ENCODE results near the gene OR5M11.
"Not testable (repeated sequence)": the region's sequence is repeated elsewhere in the genome, so short reads cannot be mapped to it uniquely, and the experiment has no call there.

OR5M11 gene

DNA sequence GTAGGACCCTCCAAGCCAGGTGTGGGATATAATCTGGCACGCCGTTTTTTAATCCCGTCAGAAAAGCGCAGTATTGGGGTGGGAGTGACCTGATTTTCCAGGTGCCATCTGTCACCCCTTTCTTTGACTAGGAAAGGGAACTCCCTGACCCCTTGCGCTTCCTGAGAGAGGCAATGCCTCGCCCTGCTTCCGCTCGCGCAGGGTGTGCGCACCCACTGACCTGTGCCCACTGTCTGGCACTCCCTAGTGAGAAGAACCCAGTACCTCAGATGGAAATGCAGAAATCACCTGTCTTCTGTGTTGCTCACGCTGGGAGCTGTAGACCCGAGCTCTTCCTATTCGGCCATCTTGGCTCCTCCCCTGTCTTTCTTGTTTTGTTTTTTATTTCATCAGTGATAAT is 11.6 kb upstream of the OR5M11 start:
- not testable (repeated sequence) for H4K91ac ChIP-seq (ENCODE audit: low read depth, low read length, poor library complexity); H3K9ac ChIP-seq (ENCODE audit: low read depth, low read length, poor library complexity); H3K9me3 ChIP-seq (replicated peaks in 1 of 2; ENCODE audit: control insufficient read depth in 2 of 2, insufficient read depth in 1 of 2, low read depth in 1 of 2, low read length in 2 of 2); H2AK5ac ChIP-seq (ENCODE audit: low read depth, low read length); H3K27me3 ChIP-seq (ENCODE audit: control insufficient read depth in 3 of 3, insufficient read depth in 3 of 3, low read depth in 1 of 3, low read length in 3 of 3); H2BK120ac ChIP-seq (ENCODE audit: low read depth, low read length); H3K36me3 ChIP-seq (replicated peaks in 1 of 2; ENCODE audit: control insufficient read depth in 2 of 2, insufficient read depth in 2 of 2, low read length in 2 of 2); H3K23ac ChIP-seq (ENCODE audit: low read depth, low read length, poor library complexity); H2BK15ac ChIP-seq (ENCODE audit: low read length); H2AFZ ChIP-seq (ENCODE audit: low read length); H3K4ac ChIP-seq (ENCODE audit: low read length); H3K4me3 ChIP-seq (ENCODE audit: low read length in 2 of 2); DNase-seq (ENCODE audit: low spot score); H3K79me1 ChIP-seq (ENCODE audit: low read depth, low read length); H2BK5ac ChIP-seq (ENCODE audit: low read length); H4K8ac ChIP-seq (ENCODE audit: low read depth, low read length); H3K14ac ChIP-seq (ENCODE audit: low read length); H3K4me2 ChIP-seq (ENCODE audit: insufficient read depth, low read length, poor library complexity, severe bottlenecking); H3K27ac ChIP-seq (replicated peaks; ENCODE audit: low read length); H3K18ac ChIP-seq (ENCODE audit: low read length); H3K4me1 ChIP-seq (ENCODE audit: control insufficient read depth in 2 of 2, insufficient read depth in 1 of 2, low read depth in 1 of 2, low read length in 2 of 2)
- no CpG with 5 or more reads among the region's 13 CpGs for WGBS, 2 donors (ENCODE audit: extremely low coverage in 2 of 2, insufficient read length in 2 of 2, insufficient replicate concordance in 1 of 2)
- H2BK12ac ChIP-seq (ENCODE audit: low read length), result peak overlapping the region; percentile 3

GRCh38 chr11:56545531-56545930 is 2.5 kb upstream of the OR5M11 start:
- Histone ChIP-seq H2BK12ac (ENCODE audit: low read length) (no peak overlapping the region), H3K4me1 (ENCODE audit: control insufficient read depth in 2 of 2, insufficient read depth in 1 of 2, low read depth in 1 of 2, low read length in 2 of 2) (no peaks in the 10 kb centered on the region), H3K18ac (ENCODE audit: low read length) (no peak overlapping the region), H4K91ac (ENCODE audit: low read depth, low read length, poor library complexity) (no peak overlapping the region), H3K27me3 (ENCODE audit: control insufficient read depth in 3 of 3, insufficient read depth in 3 of 3, low read depth in 1 of 3, low read length in 3 of 3) (no peaks in the 10 kb centered on the region), H2BK120ac (ENCODE audit: low read depth, low read length) (no peak overlapping the region), H3K36me3 (replicated peaks in 1 of 2; ENCODE audit: control insufficient read depth in 2 of 2, insufficient read depth in 2 of 2, low read length in 2 of 2) (no peaks in the 10 kb centered on the region), H3K23ac (ENCODE audit: low read depth, low read length, poor library complexity) (no peak overlapping the region), H3K27ac (replicated peaks; ENCODE audit: low read length) (no peak overlapping the region), H3K4ac (ENCODE audit: low read length) (no peak overlapping the region), H2AK5ac (ENCODE audit: low read depth, low read length) (no peak overlapping the region), H2BK5ac (ENCODE audit: low read length) (no peak overlapping the region), H3K4me2 (ENCODE audit: insufficient read depth, low read length, poor library complexity, severe bottlenecking) (no peak overlapping the region), H3K79me1 (ENCODE audit: low read depth, low read length) (no peaks in the 10 kb centered on the region), H3K9me3 (replicated peaks in 1 of 2; ENCODE audit: control insufficient read depth in 2 of 2, insufficient read depth in 1 of 2, low read depth in 1 of 2, low read length in 2 of 2) (no peaks in the 10 kb centered on the region), H2AFZ (ENCODE audit: low read length) (no peak overlapping the region), H3K4me3 (ENCODE audit: low read length in 2 of 2) (no peak overlapping the region), H3K14ac (ENCODE audit: low read length) (no peak overlapping the region), H2BK15ac (ENCODE audit: low read length) (no peak overlapping the region), H4K8ac (ENCODE audit: low read depth, low read length) (no peak overlapping the region), H3K9ac (ENCODE audit: low read depth, low read length, poor library complexity) (no peak overlapping the region)
- DNase-seq (ENCODE audit: low spot score), result no peak
- WGBS, 2 donors (ENCODE audit: extremely low coverage in 2 of 2, insufficient read length in 2 of 2, insufficient replicate concordance in 1 of 2), result no CpG with 5 or more reads among the region's 6 CpGs

DNA sequence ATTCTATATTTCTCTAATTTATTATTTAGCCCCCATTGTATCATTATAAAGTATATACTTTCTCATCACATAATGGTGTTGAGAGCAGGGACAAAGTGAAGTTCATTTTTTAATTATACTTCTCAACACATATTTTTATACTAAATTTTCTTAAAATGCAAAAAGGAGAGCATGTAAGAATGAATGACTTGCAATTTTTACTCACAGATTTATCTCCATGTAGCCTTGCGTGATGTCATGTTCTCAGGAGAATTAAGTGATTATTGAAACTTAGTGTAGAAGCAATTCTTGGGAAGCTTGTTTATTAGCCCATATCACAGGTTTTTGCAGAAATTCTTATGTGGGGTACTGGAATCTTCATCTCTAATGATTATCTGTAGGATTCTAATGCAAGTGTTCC is 682 bp upstream of the OR5M11 start:
- no peak overlapping the region for H2BK5ac ChIP-seq (ENCODE audit: low read length)
- no peaks in the 10 kb centered on the region for H3K79me1 ChIP-seq (ENCODE audit: low read depth, low read length)
- no peak overlapping the region for H3K14ac ChIP-seq (ENCODE audit: low read length)
- H2AK5ac ChIP-seq (ENCODE audit: low read depth, low read length), result no peak overlapping the region
- H3K4me3 ChIP-seq (ENCODE audit: low read length in 2 of 2), result no peak overlapping the region
- H3K9ac ChIP-seq (ENCODE audit: low read depth, low read length, poor library complexity), result no peak overlapping the region
- no peak overlapping the region for H4K8ac ChIP-seq (ENCODE audit: low read depth, low read length)
- no peak overlapping the region for H3K4me2 ChIP-seq (ENCODE audit: insufficient read depth, low read length, poor library complexity, severe bottlenecking)
- no peak overlapping the region for H4K91ac ChIP-seq (ENCODE audit: low read depth, low read length, poor library complexity)
- no peak overlapping the region for H3K23ac ChIP-seq (ENCODE audit: low read depth, low read length, poor library complexity)
- H3K4ac ChIP-seq (ENCODE audit: low read length), result no peak overlapping the region
- H2AFZ ChIP-seq (ENCODE audit: low read length), result no peak overlapping the region
- no peak overlapping the region for H3K18ac ChIP-seq (ENCODE audit: low read length)
- no peak overlapping the region for H2BK15ac ChIP-seq (ENCODE audit: low read length)
- H3K36me3 ChIP-seq (replicated peaks in 1 of 2; ENCODE audit: control insufficient read depth in 2 of 2, insufficient read depth in 2 of 2, low read length in 2 of 2), result no peaks in the 10 kb centered on the region
- no peaks in the 10 kb centered on the region for H3K27me3 ChIP-seq (ENCODE audit: control insufficient read depth in 3 of 3, insufficient read depth in 3 of 3, low read depth in 1 of 3, low read length in 3 of 3)
- no peaks in the 10 kb centered on the region for H3K9me3 ChIP-seq (replicated peaks in 1 of 2; ENCODE audit: control insufficient read depth in 2 of 2, insufficient read depth in 1 of 2, low read depth in 1 of 2, low read length in 2 of 2)
- DNase-seq (ENCODE audit: low spot score), result no peak
- no CpG with 5 or more reads among the region's 1 CpG for WGBS, 2 donors (ENCODE audit: extremely low coverage in 2 of 2, insufficient read length in 2 of 2, insufficient replicate concordance in 1 of 2)
- H3K27ac ChIP-seq (replicated peaks; ENCODE audit: low read length), result no peak overlapping the region
- no peak overlapping the region for H2BK120ac ChIP-seq (ENCODE audit: low read depth, low read length)
- no peak overlapping the region for H2BK12ac ChIP-seq (ENCODE audit: low read length)
- H3K4me1 ChIP-seq (ENCODE audit: control insufficient read depth in 2 of 2, insufficient read depth in 1 of 2, low read depth in 1 of 2, low read length in 2 of 2), result no peaks in the 10 kb centered on the region

DNA sequence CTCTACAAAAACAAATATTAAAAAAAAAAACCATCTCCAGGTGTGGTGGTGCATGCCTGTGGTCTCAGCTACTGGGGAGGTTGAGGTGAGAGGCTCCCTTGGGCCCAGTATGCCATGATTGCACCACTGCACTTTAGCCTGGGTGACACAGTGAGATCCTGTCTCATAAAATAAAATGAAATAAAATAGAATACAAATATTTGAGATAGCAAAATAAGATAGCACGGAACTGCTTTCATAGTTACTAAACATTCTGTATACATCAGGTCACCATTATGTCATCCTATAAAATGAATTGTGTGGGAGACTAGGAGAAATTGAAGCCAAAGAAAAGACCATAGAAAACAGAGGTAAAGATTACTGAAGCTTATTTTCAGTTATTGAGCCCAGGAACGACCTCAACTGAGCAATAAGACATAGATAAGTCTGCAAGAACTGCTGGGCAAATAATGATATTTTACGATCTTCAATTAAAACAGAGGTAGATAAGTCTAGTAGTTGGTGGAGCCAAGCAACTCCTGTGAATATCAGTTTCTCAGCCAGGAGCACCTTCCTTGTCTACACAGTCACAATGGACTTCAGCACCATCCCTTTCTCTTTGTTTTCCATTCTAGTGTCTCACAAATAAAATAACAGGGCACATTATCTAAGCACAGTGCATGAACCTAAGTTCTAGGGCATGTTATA is 9.9 kb downstream of the OR5M11 start:
- no peak overlapping the region for H2AK5ac ChIP-seq (ENCODE audit: low read depth, low read length)
- H3K27me3 ChIP-seq (ENCODE audit: control insufficient read depth in 3 of 3, insufficient read depth in 3 of 3, low read depth in 1 of 3, low read length in 3 of 3), result no peaks in the 10 kb centered on the region
- H3K27ac ChIP-seq (replicated peaks; ENCODE audit: low read length), result no peak overlapping the region
- DNase-seq (ENCODE audit: low spot score), result no peak
- H3K4ac ChIP-seq (ENCODE audit: low read length), result no peak overlapping the region
- no peaks in the 10 kb centered on the region for H3K4me1 ChIP-seq (ENCODE audit: control insufficient read depth in 2 of 2, insufficient read depth in 1 of 2, low read depth in 1 of 2, low read length in 2 of 2)
- H3K36me3 ChIP-seq (replicated peaks in 1 of 2; ENCODE audit: control insufficient read depth in 2 of 2, insufficient read depth in 2 of 2, low read length in 2 of 2), result no peaks in the 10 kb centered on the region
- no peak overlapping the region for H2AFZ ChIP-seq (ENCODE audit: low read length)
- H2BK15ac ChIP-seq (ENCODE audit: low read length), result no peak overlapping the region
- no peak overlapping the region for H3K4me3 ChIP-seq (ENCODE audit: low read length in 2 of 2)
- no peak overlapping the region for H3K18ac ChIP-seq (ENCODE audit: low read length)
- no peak overlapping the region for H4K8ac ChIP-seq (ENCODE audit: low read depth, low read length)
- no peaks in the 10 kb centered on the region for H3K9me3 ChIP-seq (replicated peaks in 1 of 2; ENCODE audit: control insufficient read depth in 2 of 2, insufficient read depth in 1 of 2, low read depth in 1 of 2, low read length in 2 of 2)
- H3K79me1 ChIP-seq (ENCODE audit: low read depth, low read length), result no peaks in the 10 kb centered on the region
- H3K4me2 ChIP-seq (ENCODE audit: insufficient read depth, low read length, poor library complexity, severe bottlenecking), result no peak overlapping the region
- no peak overlapping the region for H2BK12ac ChIP-seq (ENCODE audit: low read length)
- no peak overlapping the region for H3K23ac ChIP-seq (ENCODE audit: low read depth, low read length, poor library complexity)
- no peak overlapping the region for H3K14ac ChIP-seq (ENCODE audit: low read length)
- no peak overlapping the region for H2BK120ac ChIP-seq (ENCODE audit: low read depth, low read length)
- H3K9ac ChIP-seq (ENCODE audit: low read depth, low read length, poor library complexity), result no peak overlapping the region
- WGBS, 2 donors (ENCODE audit: extremely low coverage in 2 of 2, insufficient read length in 2 of 2, insufficient replicate concordance in 1 of 2), result no CpG with 5 or more reads among the region's 3 CpGs
- no peak overlapping the region for H4K91ac ChIP-seq (ENCODE audit: low read depth, low read length, poor library complexity)
- no peak overlapping the region for H2BK5ac ChIP-seq (ENCODE audit: low read length)

Measured in neuronal stem cell (in vitro differentiated cells).